Hematopoietic multipotent progenitor cell treated with erythropoietin and hydrocortisone succinate and interleukin-3 and kit ligand, for 6 days (in vitro differentiated cells): ENCODE measurements around the gene MBD2.

Source experiments
- DNase-seq: peaks from one replicate; pipeline ENCODE4 v3.0.0-alpha.2; 2015

Gene MBD2

GRCh38 chr18:54193786-54194185, 30.7 kb downstream of the MBD2 start:
- DNase-seq: no peak

- DNase-seq: no peak
These were observed 31.6 kb downstream of the MBD2 start for GRCh38 chr18:54192900-54193299.

- no peak for DNase-seq
These were observed 32.1 kb downstream of the MBD2 start for GRCh38 chr18:54192415-54192814.

GRCh38 chr18:54191352-54191751, 33.1 kb downstream of the MBD2 start:
- no peak for DNase-seq

- no peak for DNase-seq
These were observed 37.1 kb downstream of the MBD2 start for GRCh38 chr18:54187372-54187771.

GRCh38 chr18:54184836-54185235, 39.6 kb downstream of the MBD2 start:
- DNase-seq: no peak

GRCh38 chr18:54183390-54183789, 41.1 kb downstream of the MBD2 start:
- DNase-seq: no peak

- DNase-seq: no peak
These were observed 42.4 kb downstream of the MBD2 start for GRCh38 chr18:54181856-54182602.

GRCh38 chr18:54173980-54174630, 50.4 kb downstream of the MBD2 start:
- peak; percentile 56 for DNase-seq

- DNase-seq: no peak
These were observed 51.2 kb downstream of the MBD2 start for GRCh38 chr18:54173250-54173649.

- DNase-seq: no peak
These were observed 54.8 kb downstream of the MBD2 start for GRCh38 chr18:54169431-54170403.

- DNase-seq: no peak
These were observed 59.0 kb downstream of the MBD2 start for GRCh38 chr18:54165450-54165849.

- no peak for DNase-seq
These were observed 61.0 kb downstream of the MBD2 start for GRCh38 chr18:54163453-54163852.

- no peak for DNase-seq
These were observed 62.0 kb downstream of the MBD2 start for GRCh38 chr18:54162431-54162830.

- no peak for DNase-seq
These were observed 63.2 kb downstream of the MBD2 start for GRCh38 chr18:54161267-54161666.

- DNase-seq: no peak
These were observed 64.6 kb downstream of the MBD2 start for GRCh38 chr18:54159906-54160305.

GRCh38 chr18:54157646-54158385, 66.7 kb downstream of the MBD2 start:
- DNase-seq: no peak

GRCh38 chr18:54155412-54155811, 69.1 kb downstream of the MBD2 start:
- no peak for DNase-seq

- no peak for DNase-seq
These were observed 70.2 kb downstream of the MBD2 start for GRCh38 chr18:54154231-54154630.

- no peak for DNase-seq
These were observed 73.1 kb downstream of the MBD2 start for GRCh38 chr18:54151376-54151775.

- no peak for DNase-seq
These were observed 74.2 kb downstream of the MBD2 start for GRCh38 chr18:54150226-54150625.

GRCh38 chr18:54149078-54149697, 75.3 kb downstream of the MBD2 start:
- no peak for DNase-seq
